H1 (cell line): ENCODE data around the gene FAM53A. TPM values are rescaled to one million over a fixed set of nuclear protein-coding genes. Genes with fewer than 3 reads are reported as not detected.

Experiments
- CHD2 ChIP-seq: IDR thresholded peaks from 2 replicates; pipeline ENCODE4 v1.6.1; 2012; ENCODE audit warnings: low read length, improper control_type of control experiment
- FOSL1 ChIP-seq: IDR thresholded peaks from 2 replicates; pipeline ENCODE4 v1.6.1; 2011; ENCODE audit warnings: mild to moderate bottlenecking, low read depth, low read length, moderate library complexity; ENCODE audit not compliant: insufficient read depth
- TAF1 ChIP-seq: IDR thresholded peaks from 2 replicates; pipeline ENCODE4 v1.6.1; 2011; ENCODE audit warnings: mild to moderate bottlenecking, low read depth, low read length
- polyA plus RNA-seq, 7 experiments: library from polyadenylated mRNA; depleted of rRNA in 3 of 7; stranded (reverse) in 5 of 7; unstranded in 2 of 7; fragments of >200 nt in 5 of 7; fragments of 200-250 nt in 2 of 7; gene quantifications; 1 replicate in 5 of 7; 2 replicates in 1 of 7; 4 replicates in 1 of 7; pipeline versions ENCODE4 v1.2.1 to v1.2.3, GENCODE V29; 2011 to 2013; ENCODE audit warnings: missing spikeins in 2 of 7, mixed read lengths in 2 of 7
- total RNA-seq: library from RNA; stranded (reverse); fragmentation: NEBNext Ultra II Directional; extraction: Animal tissue kit (Norgen Biotek cat#: 25700); gene quantifications from 2 replicates; pipeline ENCODE4 v1.2.1, GENCODE V29; 2021

FAM53A gene
- total and polyA plus RNA-seq, 2 of the 8 experiments (the other 6 are each of a cell fraction or from before 2014, with no cell fraction given), result 1.9 to 2.0 TPM

- no peak for TF ChIP-seq CHD2
- TF ChIP-seq FOSL1, result no peak
- no peak for TF ChIP-seq TAF1
Measured at GRCh38 chr4:1723131-1723801, 39.2 kb upstream of the FAM53A start (continued).
